Stimulated activated CD8-positive, alpha-beta memory T cell treated with anti-CD3 and anti-CD28 coated beads, Interleukin-12 subunit alpha, Interleukin-12 subunit beta, amount 100 ng/mL, for 1 hour (primary cell): ENCODE results near the gene ALDH1A2.
"Not testable (repeated sequence)": the region's sequence is repeated elsewhere in the genome, so short reads cannot be mapped to it uniquely, and the experiment has no call there.

Experiments
- DNase-seq: peaks from one replicate; pipeline ENCODE4 v3.0.0-alpha.2; 2020; ENCODE audit warnings: low read depth

ALDH1A2 gene

GRCh38 chr15:58040150-58040549 is 25.4 kb downstream of the ALDH1A2 start:
- DNase-seq: no peak

DNA sequence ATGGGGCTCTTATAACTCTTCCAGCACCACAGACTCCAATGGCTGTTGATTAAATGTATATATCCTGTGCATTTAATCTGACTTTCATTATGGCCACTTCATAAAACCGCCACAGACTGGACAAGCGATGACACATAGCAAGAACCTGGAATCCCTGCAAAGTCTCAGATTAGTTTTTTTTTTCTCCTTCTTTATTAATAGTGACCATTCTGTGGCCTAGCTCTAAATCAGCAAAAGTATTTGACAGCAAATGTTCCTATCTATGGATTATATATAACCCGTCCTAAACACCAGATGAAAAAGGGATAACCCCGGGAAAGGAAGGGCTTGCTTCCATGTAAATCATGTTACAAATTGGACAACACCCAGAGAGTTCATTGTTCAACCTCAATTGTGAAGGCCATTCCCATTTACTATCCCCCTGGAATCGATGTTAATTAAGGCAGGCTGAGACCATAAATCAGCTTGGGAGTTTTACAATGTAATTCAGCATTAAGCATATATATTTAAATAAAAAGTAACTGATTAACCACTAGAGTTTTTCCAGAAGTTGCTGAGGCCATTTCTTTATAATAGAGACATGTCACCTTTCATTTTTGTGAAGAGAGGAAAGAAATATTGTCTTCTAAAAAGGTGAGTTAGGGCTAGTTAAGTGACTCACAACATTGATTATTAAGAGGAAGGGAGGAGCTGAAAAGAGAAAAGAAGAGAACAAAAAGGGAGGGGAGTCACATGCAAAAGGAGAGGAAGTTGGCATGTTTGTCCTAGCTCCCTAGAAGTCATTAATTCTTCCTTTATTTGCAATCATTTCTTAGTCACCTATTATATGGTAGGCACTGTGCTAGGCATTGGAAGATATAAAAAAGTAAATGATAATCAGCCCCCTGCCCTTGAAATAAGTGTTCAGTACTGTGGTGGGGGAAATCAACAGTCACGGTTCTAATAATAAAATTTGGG is 26.2 kb downstream of the ALDH1A2 start:
- no peak for DNase-seq

DNA sequence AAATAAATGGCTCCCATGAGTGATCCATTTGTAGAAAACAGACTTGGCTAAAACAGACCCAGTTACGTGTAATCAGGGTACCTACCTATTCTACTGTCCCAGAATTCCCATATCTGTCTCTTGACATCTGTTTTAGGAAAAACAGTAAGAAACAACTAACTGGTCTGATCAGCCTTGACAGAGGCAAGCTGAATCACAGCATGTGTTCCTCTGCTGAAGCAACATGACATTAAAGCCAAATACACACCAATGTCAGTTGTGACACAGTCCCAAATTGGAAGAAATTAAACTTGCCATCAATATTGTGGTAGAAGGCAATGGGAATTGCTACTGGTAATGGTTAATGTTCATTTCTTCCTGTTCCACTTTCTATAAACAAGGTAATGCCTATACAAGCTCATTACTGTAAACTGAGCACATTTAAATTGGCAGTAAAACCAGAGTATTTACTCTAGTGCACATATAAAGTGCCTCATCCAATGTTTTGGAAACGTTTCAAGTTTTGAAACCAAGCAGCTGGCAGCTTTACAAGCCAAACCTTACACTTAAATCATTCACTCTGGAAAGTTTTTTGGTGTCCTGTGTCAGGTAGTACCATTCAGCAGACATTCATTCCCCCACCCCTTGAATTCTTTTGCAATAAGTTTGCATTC is 27.0 kb downstream of the ALDH1A2 start:
- DNase-seq: no peak

DNA sequence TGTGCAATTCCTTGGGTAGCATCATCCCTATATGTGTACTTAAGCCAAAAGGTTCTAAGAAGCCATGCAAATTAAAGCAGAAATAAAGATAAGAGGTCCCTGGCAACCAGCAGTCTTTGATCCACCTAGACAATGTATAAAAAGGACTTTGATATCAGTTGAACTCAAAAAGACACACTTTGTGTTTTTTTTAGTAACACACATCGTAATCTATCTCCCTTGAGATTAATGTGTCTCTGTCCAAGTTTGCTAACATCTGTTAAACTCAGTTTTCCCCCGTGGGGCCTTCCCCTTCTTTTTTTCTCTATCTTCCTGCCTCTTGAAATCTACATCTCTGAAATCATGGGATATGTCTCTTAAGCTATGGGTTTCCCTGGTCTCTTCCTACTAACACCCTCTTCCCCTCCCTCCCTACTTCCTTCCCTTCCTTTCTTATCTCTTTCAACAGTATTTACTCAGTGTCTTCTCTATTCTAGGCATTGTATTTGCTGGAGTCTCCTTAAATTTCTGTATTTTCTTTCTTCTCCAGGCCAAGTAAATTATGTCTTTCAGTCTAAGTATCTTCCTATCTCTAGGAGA is 27.7 kb downstream of the ALDH1A2 start:
- DNase-seq: no peak

GRCh38 chr15:58036579-58036978 is 28.9 kb downstream of the ALDH1A2 start:
- DNase-seq: no peak

GRCh38 chr15:58028392-58028791 is 37.1 kb downstream of the ALDH1A2 start:
- DNase-seq: not testable (repeated sequence)

DNA sequence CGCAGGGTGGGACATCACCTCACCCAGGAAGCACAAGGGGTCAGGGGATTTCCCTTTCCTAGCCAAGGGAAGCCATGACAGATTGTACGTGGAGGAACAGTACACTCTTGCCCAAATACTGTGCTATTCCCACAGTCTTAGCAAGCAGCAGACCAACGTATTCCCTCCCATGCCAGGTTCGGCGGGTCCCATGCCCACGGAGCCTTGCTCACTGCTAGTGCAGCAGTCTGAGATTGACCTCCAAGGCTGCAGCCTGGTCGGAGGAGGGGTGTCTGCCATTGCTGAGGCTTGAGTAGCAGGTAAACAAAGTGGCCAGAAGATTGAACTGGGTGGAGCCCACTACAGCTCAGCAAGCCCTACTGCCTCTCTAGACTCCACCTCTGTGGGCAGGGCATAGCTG is 39.0 kb downstream of the ALDH1A2 start:
- no peak for DNase-seq

DNA sequence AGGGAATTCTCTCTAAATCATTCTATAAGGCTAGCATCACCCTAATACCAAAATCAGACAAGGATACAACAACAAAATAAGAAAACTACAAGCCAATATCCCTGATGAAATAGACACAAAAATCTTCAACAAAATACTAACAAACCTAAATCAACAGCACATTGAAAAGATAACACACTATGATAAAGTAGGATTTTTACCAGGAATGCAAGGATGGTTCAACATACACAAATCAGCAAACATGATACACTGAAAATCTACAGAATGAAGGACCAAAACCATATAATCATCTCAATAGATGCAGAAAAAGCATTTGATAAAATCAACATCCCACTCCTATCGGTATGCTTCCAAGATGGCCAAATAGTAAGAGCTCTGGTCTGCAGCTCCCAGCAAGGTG is 39.5 kb downstream of the ALDH1A2 start:
- DNase-seq: no peak

- no peak for DNase-seq
These were observed 43.9 kb downstream of the ALDH1A2 start for GRCh38 chr15:58021332-58022230.

- no peak for DNase-seq
These were observed 45.8 kb downstream of the ALDH1A2 start for GRCh38 chr15:58019503-58020376.

DNA sequence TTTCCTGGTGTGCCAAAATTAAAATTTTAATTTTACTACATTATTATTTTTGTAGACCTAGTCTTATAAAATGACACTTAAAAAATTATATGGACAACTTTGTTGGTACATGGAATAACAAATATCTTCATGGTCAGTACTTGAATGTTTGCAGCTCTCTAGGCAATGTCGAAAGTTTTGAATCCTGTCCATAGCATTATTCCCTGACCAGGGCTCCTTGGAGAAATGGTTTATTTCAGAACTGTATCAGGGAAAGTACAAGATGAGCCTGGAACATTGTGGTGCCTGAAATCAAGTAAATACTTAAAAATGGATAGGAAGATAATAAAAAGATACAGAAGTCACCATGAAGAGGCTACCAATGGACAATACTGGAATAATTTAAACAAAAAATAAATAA is 47.6 kb downstream of the ALDH1A2 start:
- no peak for DNase-seq

DNA sequence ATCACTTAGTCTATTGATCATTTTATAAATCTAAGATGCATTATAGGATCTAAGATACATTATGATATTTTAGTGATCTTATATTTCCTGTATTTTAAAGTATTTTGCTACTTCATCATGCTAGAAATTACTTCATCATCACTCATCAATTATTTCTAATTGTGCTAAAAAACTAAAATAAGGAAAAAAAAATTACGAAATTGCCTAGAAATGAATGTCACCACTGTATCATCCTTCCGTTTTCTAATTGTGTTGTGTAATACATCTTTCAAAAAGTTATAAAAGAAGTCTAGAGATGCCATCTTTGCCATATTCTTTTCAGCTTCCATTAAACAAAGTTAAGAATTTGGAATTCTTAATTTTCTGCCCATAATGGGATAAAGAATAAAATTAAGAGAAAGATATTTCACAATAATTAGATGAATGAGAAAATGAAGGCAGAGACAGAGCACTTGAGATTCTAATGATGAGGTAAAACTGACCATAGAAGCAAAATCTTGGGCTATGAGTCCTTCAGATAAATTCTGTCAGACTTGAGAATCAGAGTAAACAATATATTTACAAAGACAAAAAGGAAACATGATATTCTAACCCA is 48.8 kb downstream of the ALDH1A2 start:
- DNase-seq: no peak

DNA sequence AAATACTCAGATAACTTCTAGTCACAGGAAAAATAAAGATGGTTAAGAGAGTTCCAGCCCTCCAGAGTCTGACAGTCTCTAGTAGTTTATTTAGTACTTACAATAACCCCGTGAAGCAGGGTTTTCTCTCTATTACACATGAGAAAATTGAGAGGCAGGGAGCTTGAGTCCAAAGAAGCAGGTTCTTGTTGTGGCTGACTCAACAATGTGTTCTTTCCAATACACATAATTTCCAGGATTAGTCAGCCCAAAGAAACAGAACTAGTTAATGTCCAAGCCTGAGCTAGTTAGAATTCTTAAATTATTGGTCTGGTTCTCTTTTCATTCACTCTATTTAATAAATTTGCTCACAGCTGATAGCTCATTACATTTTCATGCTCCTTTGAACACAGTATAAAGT is 49.9 kb downstream of the ALDH1A2 start:
- no peak for DNase-seq

DNA sequence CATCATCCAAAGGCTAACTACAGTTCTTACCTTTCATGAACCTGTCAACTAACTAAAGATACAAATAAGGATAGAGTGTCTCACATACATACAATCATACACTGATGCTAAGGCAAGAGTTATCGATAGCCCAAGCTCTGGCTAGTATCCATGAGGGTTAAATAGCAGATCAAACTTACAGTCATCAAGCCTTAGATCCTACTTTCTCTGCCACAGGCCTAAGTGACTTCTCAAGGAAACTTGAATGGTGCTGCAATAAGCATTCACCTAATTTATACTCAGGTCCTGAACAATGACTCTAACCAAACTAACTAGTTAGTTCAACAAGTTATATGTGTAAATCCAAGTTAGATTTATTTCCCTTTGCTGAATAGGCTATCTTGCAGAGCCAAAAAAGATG is 51.0 kb downstream of the ALDH1A2 start:
- no peak for DNase-seq

- DNase-seq: no peak
These were observed 51.5 kb downstream of the ALDH1A2 start for GRCh38 chr15:58014040-58014439.

DNA sequence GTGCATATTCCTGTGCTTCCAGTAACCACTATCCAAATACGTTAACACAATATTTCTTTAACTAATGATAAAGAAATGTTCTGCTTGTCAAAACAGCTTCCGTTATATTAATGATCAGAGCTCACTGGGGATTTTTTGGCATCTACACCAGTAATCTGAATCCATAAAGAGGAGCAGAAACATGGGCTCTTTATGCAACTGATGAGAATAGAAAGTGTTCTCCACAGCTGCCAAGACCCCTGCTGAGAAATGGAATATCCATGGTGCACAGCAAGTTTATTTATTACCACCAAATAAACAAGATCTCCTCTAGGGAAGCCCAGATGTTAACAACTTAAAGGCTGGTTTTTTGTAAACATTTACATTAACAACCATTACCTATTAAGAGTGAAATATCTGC is 54.5 kb downstream of the ALDH1A2 start:
- no peak for DNase-seq

DNA sequence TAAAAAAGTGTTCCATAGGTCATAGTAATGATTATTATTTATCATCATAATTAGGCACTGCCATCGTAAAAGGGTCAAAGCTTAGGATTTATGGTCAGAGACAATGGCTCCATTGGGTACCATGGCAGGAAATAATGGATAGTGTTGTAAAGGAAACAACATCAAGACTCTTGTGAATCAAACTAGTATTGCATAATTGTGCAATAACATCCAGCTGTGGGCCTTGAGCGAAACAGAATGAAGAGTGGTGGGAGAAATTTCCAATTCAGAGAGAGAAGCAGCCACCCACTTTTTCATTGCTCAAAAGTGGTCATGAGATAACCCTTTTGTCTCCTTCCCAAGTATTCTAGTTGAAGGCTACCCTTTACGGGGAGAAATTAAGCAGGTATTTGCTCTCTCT is 61.7 kb downstream of the ALDH1A2 start:
- DNase-seq: no peak

GRCh38 chr15:58002338-58003126 is 63.0 kb downstream of the ALDH1A2 start:
- no peak for DNase-seq

DNA sequence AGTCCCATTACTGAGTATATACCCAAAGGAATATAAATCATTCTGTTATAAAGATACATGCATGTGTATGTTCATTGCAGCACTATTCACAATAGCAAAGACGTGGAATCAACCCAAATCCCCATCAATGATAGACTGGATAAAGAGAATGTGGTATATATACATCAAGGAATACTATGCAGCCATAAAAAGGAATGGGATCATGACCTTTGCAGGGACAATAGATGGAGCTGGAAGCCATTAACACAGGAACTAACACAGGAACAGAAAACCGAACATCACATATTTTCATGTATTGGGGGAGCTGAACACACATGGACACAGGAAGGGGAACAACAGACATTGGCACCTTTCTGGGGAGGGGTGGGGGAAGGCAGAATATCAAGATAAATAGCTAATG is 65.8 kb downstream of the ALDH1A2 start:
- DNase-seq: not testable (repeated sequence)

DNA sequence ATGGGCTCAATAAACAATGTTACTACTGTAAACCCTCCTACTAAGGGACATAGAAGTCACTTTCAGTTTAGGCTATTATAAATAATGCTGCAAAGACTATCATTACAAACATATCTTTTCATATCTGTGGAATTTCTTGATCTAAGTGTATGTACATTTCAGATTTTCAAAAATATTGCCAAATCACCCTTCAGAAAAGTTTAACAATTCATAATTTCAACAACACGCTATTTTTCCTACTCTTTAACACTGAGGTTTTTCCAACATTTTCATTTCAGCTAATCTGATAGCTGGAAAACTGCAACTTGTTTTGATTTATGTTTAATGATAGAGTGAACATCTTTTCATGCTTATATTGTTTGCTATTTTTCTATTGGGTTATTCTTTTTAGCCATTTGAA is 69.0 kb downstream of the ALDH1A2 start:
- no peak for DNase-seq
